ENCODE results near the gene MIS12. TPM values are rescaled to one million over a fixed set of nuclear protein-coding genes. Genes with fewer than 3 reads are reported as not detected.

MIS12 gene
- total and polyA plus RNA-seq, 9 of the 15 experiments (the other 6 are each of a cell fraction or from before 2014, with no cell fraction given), result 13.5 to 31.9 (median 25.5) TPM

- no peak for TF ChIP-seq BDP1 (IDR thresholded peaks at IDR 0.05; ENCODE audit: insufficient read depth, insufficient read length)
- TF ChIP-seq, protein P1, sequence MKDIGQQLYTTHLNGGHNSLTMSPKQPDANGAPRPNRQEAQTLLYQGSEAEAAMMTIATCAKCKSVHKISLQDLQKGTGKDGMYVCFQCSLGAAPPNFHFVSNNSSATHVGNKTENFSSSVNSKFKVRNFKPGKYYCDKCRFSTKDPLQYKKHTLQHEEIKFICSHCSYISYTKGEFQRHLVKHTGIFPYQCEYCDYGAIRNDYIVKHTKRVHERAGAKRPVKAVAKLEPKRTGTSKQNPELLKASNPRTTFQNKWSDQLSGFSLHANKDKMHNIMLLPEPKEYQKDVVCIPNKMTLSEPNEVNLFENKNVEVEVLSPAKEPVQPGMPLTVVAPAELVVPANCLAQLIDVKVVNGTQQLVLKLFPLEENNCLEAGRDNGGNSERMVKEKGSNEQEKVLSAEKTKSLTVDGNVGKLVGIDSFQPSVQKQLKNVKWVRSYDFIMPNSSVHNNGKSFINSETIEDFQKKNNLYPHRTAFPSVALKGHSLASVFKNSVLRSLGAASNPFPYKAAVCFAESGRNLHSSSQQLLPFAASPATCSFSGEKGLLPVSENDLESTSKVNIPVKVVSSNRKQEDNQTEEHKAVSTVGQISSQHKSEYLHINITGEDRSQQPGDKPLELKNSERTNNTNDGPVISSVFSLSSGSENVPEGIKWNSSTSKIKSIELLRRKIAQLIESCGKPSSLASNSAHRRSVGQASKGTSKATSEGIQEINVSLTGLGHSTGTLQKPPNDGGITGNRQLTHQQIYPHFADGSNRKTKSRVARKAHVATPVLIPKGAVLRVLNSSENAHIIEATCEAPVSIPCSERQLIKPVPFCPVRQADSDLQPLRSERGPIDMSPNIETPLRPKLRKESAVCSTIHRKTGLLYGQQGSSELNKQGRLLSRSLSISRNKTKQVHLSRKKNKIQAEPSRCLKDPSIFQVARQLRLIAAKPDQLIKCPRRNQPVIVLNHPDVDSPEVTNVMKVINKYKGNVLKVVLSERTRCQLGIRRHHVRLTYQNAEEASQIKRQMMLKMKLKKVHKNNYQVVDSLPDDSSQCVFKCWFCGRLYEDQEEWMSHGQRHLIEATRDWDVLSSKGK (CRISPR knock-in tag; IDR thresholded peaks at IDR 0.05), result no peak
- no peak for TF ChIP-seq NBN (IDR thresholded peaks at IDR 0.05; ENCODE audit: low read depth)
- peak; percentile 59 for TF ChIP-seq CEBPB (tag; IDR thresholded peaks at IDR 0.05)
- no peak for TF ChIP-seq SMARCE1 (IDR thresholded peaks at IDR 0.05)
- peak; percentile 40 for TF ChIP-seq CHD1 (IDR thresholded peaks at IDR 0.05; ENCODE audit: low read length)
- TF ChIP-seq CREBBP (IDR thresholded peaks at IDR 0.05; ENCODE audit: low read depth, low read length), result no peak
- TF ChIP-seq HOXB6 (CRISPR knock-in tag; IDR thresholded peaks at IDR 0.05; ENCODE audit: borderline replicate concordance), result no peak
- TF ChIP-seq RBM34 (IDR thresholded peaks at IDR 0.05; ENCODE audit: borderline replicate concordance, insufficient read depth, low read length), result no peak
- peak in 1 of 2 experiments; percentile 7; a peak in 1 of 4 replicates for TF ChIP-seq TRIM24 (IDR thresholded peaks at IDR 0.05)
- no peak for TF ChIP-seq RAD51 (IDR thresholded peaks at IDR 0.05; ENCODE audit: borderline replicate concordance, low read depth)
- TF ChIP-seq TGIF2 (CRISPR knock-in tag; IDR thresholded peaks at IDR 0.05), result no peak
- TF ChIP-seq ZNF224 (CRISPR knock-in tag; IDR thresholded peaks at IDR 0.05), result no peak
- TF ChIP-seq KDM4B (IDR thresholded peaks at IDR 0.05; ENCODE audit: borderline replicate concordance in 2 of 2, low read depth in 1 of 2), result no peak
- no peak for TF ChIP-seq FOXK2 (conservative IDR thresholded peaks at IDR 0.05 in 1 of 2, IDR thresholded peaks at IDR 0.05 in 1 of 2; ENCODE audit: low read depth in 2 of 2)
- TF ChIP-seq YBX1 (IDR thresholded peaks at IDR 0.05), result no peak
- no peak for TF ChIP-seq ZNF124 (CRISPR knock-in tag; IDR thresholded peaks at IDR 0.05)
- TF ChIP-seq CREM (IDR thresholded peaks at IDR 0.05; ENCODE audit: low read depth), result 0 out of 2 replicates have a peak, but pooled peaks have one; percentile 35
- TF ChIP-seq ZNF41 (CRISPR knock-in tag; conservative IDR thresholded peaks at IDR 0.05), result no peak
- no peak for TF ChIP-seq TARDBP (IDR thresholded peaks at IDR 0.05)
- no peak for TF ChIP-seq FOXM1 (IDR thresholded peaks at IDR 0.05; ENCODE audit: low read depth)
- no peak for TF ChIP-seq FOXM1 (CRISPR knock-in tag; IDR thresholded peaks at IDR 0.05; ENCODE audit: low read depth)
- no peak for TF ChIP-seq PHB (CRISPR knock-in tag; IDR thresholded peaks at IDR 0.05)
- TF ChIP-seq CREB3 (tag; conservative IDR thresholded peaks at IDR 0.05; ENCODE audit: low read depth), result no peak
- no peak for TF ChIP-seq MECOM (CRISPR knock-in tag; IDR thresholded peaks at IDR 0.05)
These were observed 828 bp upstream of the MIS12 start, which contains the start of gene DERL2 (continued) for GRCh38 chr17:5485270-5486205.

All from K562 (cell line).